GM19099 (cell line): Measurements from ENCODE around the gene SPATA12.

Source experiments
- POLR2A ChIP-seq: IDR thresholded peaks from 3 replicates; pipeline ENCODE4 v1.6.1; 2011; ENCODE audit warnings: low read depth; ENCODE audit not compliant: insufficient read length; ENCODE audit errors: extremely low read depth

SPATA12 gene

DNA sequence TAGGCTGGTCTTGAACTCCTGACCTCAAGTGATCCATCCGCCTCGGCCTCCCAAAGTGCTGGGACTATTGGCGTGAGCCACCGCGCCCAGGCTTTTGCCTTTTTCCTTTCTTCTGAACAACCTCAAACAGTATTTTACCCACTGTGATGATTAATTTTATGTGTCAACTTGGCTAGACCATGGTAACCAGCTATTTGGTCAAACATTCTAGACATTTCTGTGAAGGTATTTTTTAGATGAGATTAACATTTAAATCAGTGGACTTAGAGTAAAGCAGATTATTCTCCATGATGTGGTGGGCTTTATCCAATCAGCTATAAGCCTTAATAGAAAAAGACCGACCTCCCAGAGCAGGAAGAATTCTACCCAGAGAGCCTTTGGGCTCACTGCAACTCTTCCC is 6.0 kb downstream of the SPATA12 start:
- TF ChIP-seq POLR2A: no peak

- TF ChIP-seq POLR2A: no peak
Measured at GRCh38 chr3:57068437-57069089, 8.1 kb downstream of the SPATA12 start.

- TF ChIP-seq POLR2A: no peak
Measured at GRCh38 chr3:57069503-57069902, 9.0 kb downstream of the SPATA12 start.

DNA sequence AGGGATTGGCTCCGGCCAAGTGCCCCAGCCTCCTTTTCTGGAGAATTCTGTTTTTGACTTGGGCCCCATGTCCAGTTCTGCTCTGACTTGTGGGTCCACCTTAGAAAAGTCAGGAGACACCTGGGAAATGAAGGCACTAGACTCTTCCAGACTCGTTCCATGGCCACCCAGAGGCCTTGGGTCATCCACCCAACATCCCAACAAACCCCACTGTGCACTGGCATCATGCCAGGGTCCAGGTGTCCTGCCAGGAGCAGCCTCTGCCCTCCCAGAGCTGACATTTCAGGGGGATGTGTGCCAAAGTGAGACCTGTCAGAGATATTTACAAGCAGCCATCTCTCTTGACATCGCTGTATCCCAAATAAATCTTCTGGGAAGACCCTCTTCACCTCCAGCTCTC is 13.2 kb downstream of the SPATA12 start:
- TF ChIP-seq POLR2A: no peak

DNA sequence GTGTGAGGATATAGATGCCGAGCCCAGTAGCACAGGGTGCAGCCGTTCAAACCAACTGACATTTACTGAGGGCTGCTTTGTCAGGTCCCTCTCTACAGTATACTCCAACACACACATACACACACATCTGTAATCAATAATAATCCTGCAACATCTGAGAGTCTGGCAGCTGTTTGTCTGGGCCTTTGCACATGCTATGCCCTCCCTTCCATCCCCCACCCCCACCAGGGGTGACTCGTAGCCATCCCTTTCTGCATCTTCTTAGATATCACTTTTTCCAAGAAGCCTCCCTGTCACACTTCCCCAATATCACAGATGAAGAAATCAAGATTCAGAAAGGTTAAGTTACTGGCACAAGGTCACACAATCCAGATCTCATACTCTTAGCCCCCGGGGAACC is 13.7 kb downstream of the SPATA12 start:
- no peak for TF ChIP-seq POLR2A

- no peak for TF ChIP-seq POLR2A
Measured at GRCh38 chr3:57076422-57076951, 16.0 kb downstream of the SPATA12 start.

DNA sequence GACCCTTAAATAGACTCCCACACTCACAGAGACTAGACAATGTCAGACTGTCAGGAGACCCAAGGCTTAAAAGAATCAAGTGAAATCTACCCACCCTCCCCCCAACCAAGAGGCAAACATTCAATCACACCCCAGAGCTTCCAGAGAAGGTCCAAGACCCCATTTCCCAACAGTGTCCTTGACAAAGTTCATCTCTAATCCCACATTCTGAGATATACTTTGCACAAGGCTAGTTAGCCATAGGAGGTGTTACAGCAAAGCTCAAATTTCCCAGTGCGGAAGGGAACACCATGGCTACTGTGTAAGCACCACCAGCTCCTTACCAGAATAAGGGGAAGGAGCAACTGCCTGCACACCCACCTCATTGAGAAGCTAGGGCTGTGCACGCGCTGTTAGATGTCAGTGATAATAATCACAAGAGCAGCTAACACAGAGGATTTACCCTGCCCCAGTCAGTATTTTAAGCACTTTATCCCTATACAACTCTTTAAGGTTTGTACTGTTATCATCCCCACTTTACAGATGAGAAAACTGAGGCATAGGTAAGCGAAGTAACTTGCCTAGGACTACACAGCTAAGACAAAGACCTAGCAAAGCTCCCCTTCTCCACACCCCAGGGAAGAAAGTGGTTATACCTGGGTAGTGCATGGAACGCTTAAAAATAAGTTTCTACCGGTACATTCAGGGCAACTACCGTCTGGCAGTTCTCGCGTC is 17.3 kb downstream of the SPATA12 start:
- no peak for TF ChIP-seq POLR2A

- no peak for TF ChIP-seq POLR2A
Measured at GRCh38 chr3:57078344-57078634, 17.8 kb downstream of the SPATA12 start.

DNA sequence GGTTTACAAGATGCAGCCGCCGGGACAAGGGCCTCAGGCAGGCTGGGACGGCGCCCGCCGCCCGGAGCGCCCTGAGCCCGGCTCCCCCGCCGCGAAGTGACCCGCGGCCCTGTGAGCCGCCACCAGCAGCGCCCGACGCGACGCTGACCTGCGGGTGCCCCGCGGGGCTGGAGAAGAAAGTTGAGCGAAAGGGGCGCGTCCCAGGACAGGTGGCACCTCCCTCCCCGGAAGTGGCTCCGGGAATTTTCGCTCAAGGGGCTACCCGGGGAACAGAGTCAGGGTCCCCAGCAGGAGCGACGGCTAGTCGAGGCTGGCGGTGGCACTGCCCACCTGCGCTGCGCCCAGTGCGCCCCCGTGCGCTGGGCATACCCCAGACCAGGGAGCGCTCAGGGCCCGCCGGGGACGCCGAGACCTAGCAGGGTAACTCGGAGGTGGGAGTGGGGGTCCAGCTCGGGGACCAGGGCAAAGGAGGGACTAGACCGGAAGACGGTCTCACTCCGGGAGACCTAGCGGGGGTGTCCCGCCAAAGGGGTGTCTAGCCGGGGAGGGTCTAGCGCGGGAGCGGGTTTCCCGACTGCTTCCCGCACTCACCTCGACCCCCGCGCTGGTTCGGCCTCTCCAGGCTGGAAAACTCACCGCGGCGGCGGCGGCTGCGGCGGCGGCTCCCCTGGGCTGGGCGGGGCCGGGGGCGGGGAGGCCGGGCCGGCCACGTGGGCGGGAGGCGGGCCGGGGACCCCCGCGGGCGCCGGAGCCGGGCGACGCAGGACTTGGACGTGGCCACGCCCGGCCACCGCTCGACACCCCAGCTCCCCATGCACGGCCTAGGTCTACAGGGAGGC is 18.4 kb downstream of the SPATA12 start:
- TF ChIP-seq POLR2A: no peak

GRCh38 chr3:57079474-57079831 is 19.0 kb downstream of the SPATA12 start:
- no peak for TF ChIP-seq POLR2A

DNA sequence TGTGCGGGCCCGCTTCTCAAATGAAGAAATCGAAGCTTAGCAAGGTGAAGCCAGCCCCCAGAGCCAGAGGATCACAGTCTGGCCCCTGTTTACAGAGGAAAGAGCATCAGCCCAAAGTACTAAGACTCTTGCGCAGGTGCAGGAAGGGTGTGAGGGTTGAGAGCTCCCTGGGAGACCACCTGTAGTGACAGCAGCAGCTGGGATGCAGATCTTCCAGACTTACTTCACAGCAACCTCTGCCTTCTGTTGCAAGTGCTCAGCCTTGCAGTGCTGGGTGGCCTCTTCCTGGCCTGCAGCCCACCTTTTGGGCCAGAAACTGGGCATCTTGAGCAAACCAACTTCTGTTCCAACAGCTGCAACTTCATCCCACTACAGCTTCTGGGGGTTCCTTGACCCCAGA is 19.7 kb downstream of the SPATA12 start:
- TF ChIP-seq POLR2A: no peak

DNA sequence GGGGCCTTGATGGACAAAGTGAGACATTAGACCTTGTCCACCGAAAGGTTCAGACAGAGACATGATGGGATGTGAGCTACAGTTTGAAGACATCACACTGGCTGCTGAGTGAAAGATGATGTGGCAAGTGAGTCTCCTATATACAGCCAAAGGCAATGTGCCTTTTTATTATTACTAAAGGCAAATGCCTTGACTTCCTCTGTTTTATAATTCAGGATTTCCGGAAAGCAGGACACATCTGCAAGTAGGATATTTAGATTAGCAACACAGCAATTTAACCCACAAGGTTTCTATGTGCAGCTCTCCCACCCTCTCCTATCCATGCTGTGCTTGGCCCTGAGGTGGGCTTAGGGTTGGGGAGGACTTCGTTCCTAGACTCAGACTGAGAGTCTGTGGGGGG is 20.7 kb downstream of the SPATA12 start:
- no peak for TF ChIP-seq POLR2A

DNA sequence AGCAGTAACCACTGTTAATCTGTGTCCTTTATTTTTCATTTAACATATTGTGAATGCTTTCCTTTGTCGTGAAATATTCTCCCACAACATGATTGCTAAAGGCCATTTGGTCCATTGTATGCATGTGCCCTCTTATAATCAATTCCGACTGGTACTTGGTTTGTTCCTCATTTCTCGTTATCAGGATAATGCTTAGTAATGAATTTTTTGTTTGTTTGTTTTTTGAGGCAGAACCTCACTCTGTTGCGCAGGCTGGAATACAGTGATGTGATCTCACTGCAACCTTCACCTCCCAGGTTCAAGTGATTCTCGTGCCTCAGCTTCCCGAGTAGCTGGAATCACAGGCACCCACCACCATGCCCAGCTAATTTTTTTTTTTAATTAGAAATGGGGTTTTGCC is 22.0 kb downstream of the SPATA12 start:
- no peak for TF ChIP-seq POLR2A

DNA sequence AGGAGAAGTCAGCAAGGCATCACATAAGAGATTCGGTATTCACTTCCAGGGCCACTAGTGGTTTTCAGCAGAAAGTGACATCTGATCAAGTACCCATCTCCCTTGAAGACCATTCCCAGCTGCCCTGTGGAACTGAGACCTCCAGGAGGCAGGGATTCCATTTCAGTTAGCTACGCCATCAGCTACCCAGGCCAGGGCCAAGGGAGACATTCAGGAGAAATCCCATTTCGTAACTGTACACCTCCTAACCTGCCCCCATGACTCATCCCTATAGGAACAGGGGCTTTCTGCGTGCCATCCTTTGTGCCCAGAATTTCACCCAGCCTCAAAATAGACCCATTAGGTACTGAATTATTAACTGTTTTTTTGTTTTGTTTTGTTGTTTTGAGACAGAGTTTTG is 24.7 kb downstream of the SPATA12 start:
- no peak for TF ChIP-seq POLR2A

- no peak for TF ChIP-seq POLR2A
Measured at GRCh38 chr3:57086201-57086600, 25.7 kb downstream of the SPATA12 start.
